ENCODE results near the gene TP73.
A peak's percentile ranks its signal among the peaks of the same experiment; 100 is the strongest.

Gene TP73

GRCh38 chr1:3767328-3767925, 115.1 kb downstream of the TP73 start:
- no peak for DNase-seq (ENCODE audit: low spot score)

GRCh38 chr1:3768811-3769390, 116.6 kb downstream of the TP73 start:
- no peak for DNase-seq (ENCODE audit: low spot score)

GRCh38 chr1:3770047-3770765, 117.9 kb downstream of the TP73 start:
- DNase-seq (ENCODE audit: low spot score) = no peak

GRCh38 chr1:3771108-3772026, 119.1 kb downstream of the TP73 start:
- DNase-seq (ENCODE audit: low spot score) = no peak

- DNase-seq (ENCODE audit: low spot score) = peak; percentile 61
Observed at GRCh38 chr1:3772027-3772714, 119.9 kb downstream of the TP73 start.

GRCh38 chr1:3772715-3773571, 120.6 kb downstream of the TP73 start, which contains the start of gene SMIM1:
TSS of gene SMIM1 (plus strand) at chr1:3772749. CDS start at chr1:3775374, 2,625 bp downstream.
- no peak for DNase-seq (ENCODE audit: low spot score)

GRCh38 chr1:3773572-3774275, 121.4 kb downstream of the TP73 start:
- no peak for DNase-seq (ENCODE audit: low spot score)

GRCh38 chr1:3774276-3774945, 122.1 kb downstream of the TP73 start:
- peak; percentile 50 for DNase-seq (ENCODE audit: low spot score)

GRCh38 chr1:3774946-3775489, 122.7 kb downstream of the TP73 start:
- DNase-seq (ENCODE audit: low spot score) = no peak

- peak; percentile 47 for DNase-seq (ENCODE audit: low spot score)
Observed at GRCh38 chr1:3775490-3776230, 123.3 kb downstream of the TP73 start.

- no peak for DNase-seq (ENCODE audit: low spot score)
Observed at GRCh38 chr1:3776231-3776961, 124.1 kb downstream of the TP73 start.

GRCh38 chr1:3777078-3777547, 124.8 kb downstream of the TP73 start:
- no peak for DNase-seq (ENCODE audit: low spot score)

- no peak for DNase-seq (ENCODE audit: low spot score)
Observed at GRCh38 chr1:3777647-3778589, 125.6 kb downstream of the TP73 start.

- DNase-seq (ENCODE audit: low spot score) = no peak
Observed at GRCh38 chr1:3778590-3779264, 126.4 kb downstream of the TP73 start.

GRCh38 chr1:3779265-3779911, 127.1 kb downstream of the TP73 start:
- DNase-seq (ENCODE audit: low spot score) = no peak
